Measurements from ENCODE around the gene ULK1. TPM values are rescaled to one million over a fixed set of nuclear protein-coding genes. Genes with fewer than 3 reads are reported as not detected.
A peak's percentile ranks its signal among the peaks of the same experiment; 100 is the strongest.

Gene ULK1
- total and polyA plus RNA-seq, 3 experiments from 2014 or later: 0.98 to 22.8 (median 18.7) TPM

DNA sequence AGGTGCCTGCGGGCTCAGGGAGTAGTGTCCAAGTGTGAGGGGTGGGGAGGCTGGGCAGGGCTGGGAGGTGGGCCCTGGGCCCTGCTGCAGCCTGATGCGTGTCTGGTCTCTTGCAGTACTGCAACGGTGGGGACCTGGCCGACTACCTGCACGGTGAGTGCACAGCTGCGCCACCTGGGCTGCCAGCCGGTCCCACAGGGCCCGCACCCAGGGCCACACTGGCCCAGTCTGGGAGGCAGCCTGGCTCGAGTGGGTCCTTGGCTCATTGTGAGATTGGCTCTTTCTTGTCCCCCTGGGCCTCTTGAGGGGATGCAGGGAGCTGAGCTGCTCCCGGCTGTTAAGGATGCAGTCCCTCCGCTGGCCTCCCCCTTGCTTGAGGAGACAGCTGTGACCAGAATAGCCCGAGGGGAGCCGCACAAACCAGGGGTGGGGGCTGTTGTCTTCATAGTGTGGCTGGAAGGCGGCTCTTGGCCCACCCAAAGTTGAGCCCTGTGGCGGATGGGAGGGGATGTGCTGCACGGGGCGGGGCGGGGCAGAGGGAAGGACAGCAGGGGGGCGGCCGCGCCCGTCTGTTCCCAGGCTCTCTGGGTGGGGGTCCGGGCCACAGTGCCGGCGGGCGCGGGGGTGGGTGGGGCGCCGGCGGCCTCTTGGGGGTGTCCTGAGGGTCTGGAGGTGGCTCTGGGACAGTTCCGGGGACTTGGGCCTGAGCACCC is 13.1 kb downstream of the ULK1 start:
- Histone ChIP-seq H3K4me3 (ENCODE audit: low read length) (no peak overlapping the region), H3K4me1 (ENCODE audit: insufficient read depth, low read length) (peaks cover 6% of the 10 kb centered on the region), H3K9me3 (ENCODE audit: low read length) (no peaks in the 10 kb centered on the region), H3K27ac (ENCODE audit: low read depth, low read length) (no peak overlapping the region), H3K27me3 (ENCODE audit: insufficient read depth, low read length, poor library complexity, severe bottlenecking) (no peaks in the 10 kb centered on the region), H3K36me3 (ENCODE audit: insufficient read depth, low read length) (peaks cover 5% of the 10 kb centered on the region)
- DNase-seq: no peak
- Mint-ChIP-seq H3K4me1 (peaks cover 1 to 20% (median 6%) of the 10 kb centered on the region in 3 donors), H3K36me3 (peaks cover 0 to 28% (median 0%) of the 10 kb centered on the region in 3 donors), H3K27me3 (no peaks in the 10 kb centered on the region), H3K4me3 (peak overlapping the region in 1 of 7 donors; percentile 9), H3K9me3 (no peaks in the 10 kb centered on the region), H3K27ac (no peak overlapping the region)
- ChIA-PET CTCF (no interaction called here), POLR2A (no interaction called here)

DNA sequence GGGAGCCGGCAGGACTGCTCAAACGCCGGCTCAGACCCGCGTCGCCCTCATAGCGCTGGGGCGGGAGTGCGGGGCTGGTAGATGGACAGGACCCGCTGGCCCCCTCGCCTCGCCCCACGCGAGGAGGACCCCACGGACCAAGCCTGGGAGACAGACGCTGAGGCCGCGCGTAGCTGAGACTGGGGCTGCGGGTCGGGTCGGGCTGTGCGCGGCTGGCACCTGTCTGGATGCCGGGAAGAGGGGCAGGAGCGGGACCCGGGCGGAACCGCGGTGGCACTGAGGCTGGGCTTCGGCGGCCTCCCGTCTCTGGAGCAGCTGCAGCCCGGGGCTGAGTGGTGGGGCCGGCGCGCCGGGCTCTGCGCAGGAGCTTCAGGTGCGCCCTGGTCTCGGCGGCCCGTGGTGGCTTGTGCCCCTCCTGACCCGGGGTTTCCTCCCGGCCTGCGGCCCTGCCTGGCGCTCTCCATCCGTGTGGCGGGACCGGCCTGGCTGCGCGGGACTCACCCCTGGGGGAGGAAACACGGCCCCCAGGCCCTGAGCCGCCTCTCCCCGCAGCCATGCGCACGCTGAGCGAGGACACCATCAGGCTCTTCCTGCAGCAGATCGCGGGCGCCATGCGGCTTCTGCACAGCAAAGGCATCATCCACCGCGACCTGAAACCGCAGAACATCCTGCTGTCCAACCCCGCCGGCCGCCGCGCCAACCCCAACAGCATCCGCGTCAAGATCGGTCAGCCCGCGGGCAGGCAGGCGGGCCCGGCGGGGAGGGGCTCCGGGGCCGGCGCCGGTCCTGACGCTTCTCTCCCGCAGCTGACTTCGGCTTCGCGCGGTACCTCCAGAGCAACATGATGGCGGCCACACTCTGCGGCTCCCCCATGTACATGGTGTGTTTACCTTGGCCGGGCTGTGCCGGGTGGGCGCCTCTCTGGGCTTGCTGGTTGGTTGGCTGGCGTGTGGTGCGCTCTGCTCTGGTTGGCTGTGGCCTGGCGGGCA is 14.0 kb downstream of the ULK1 start:
- Mint-ChIP-seq H3K36me3 (peaks cover 0 to 30% (median 0%) of the 10 kb centered on the region in 3 donors), H3K27me3 (no peaks in the 10 kb centered on the region), H3K9me3 (no peaks in the 10 kb centered on the region), H3K27ac (no peak overlapping the region), H3K4me1 (peaks cover 1 to 18% (median 6%) of the 10 kb centered on the region in 3 donors), H3K4me3 (no peak overlapping the region)
- Histone ChIP-seq H3K4me3 (ENCODE audit: low read length) (no peak overlapping the region), H3K27me3 (ENCODE audit: insufficient read depth, low read length, poor library complexity, severe bottlenecking) (no peaks in the 10 kb centered on the region), H3K9me3 (ENCODE audit: low read length) (no peaks in the 10 kb centered on the region), H3K27ac (ENCODE audit: low read depth, low read length) (no peak overlapping the region), H3K36me3 (ENCODE audit: insufficient read depth, low read length) (peaks cover 5% of the 10 kb centered on the region), H3K4me1 (ENCODE audit: insufficient read depth, low read length) (peaks cover 6% of the 10 kb centered on the region)
- DNase-seq: no peak
- CTCF ChIA-PET: no interaction called here
- POLR2A ChIA-PET: no interaction called here

DNA sequence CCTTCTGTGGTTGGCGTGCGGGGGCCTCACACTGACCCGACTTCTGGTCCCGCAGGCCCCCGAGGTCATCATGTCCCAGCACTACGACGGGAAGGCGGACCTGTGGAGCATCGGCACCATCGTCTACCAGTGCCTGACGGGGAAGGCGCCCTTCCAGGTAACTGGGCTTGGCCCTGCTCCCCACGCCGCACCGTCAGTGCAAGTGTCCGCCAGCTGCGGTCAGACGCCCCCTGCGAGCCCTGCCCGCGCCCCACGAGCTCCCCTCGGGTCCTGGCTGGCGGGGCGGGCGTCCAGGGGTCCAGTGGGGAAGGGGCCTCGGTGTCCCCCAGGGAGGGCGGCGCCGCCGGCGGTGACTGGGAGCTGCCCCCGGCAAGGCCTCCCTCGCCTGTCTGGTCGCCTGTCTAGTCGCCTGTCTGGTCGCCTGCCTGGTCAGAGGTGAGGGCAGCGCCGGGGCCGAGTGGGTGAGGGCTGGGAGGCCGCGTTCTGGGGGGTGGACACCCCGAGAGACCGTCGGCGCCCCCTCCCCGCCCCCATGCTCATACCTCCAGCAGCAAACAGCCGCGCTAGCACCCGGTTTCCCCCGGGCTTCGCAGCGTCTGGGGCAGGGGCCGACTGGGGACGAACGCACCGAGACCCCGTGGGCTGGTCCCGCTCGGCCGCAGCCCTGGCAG is 14.8 kb downstream of the ULK1 start:
- CTCF ChIA-PET: no interaction called here
- no peaks in the 10 kb centered on the region for H3K27me3 Mint-ChIP-seq
- peaks cover 1 to 13% (median 6%) of the 10 kb centered on the region in 3 donors for H3K4me1 Mint-ChIP-seq
- peaks cover 5% of the 10 kb centered on the region for H3K36me3 ChIP-seq (ENCODE audit: insufficient read depth, low read length)
- H3K9me3 Mint-ChIP-seq: no peaks in the 10 kb centered on the region
- peaks cover 6% of the 10 kb centered on the region for H3K4me1 ChIP-seq (ENCODE audit: insufficient read depth, low read length)
- DNase-seq: no peak
- H3K4me3 ChIP-seq (ENCODE audit: low read length): no peak overlapping the region
- H3K36me3 Mint-ChIP-seq: peaks cover 0 to 34% (median 0%) of the 10 kb centered on the region in 3 donors
- no peaks in the 10 kb centered on the region for H3K27me3 ChIP-seq (ENCODE audit: insufficient read depth, low read length, poor library complexity, severe bottlenecking)
- H3K9me3 ChIP-seq (ENCODE audit: low read length): no peaks in the 10 kb centered on the region
- H3K27ac ChIP-seq (ENCODE audit: low read depth, low read length): no peak overlapping the region
- POLR2A ChIA-PET: no interaction called here
- H3K4me3 Mint-ChIP-seq: no peak overlapping the region
- no peak overlapping the region for H3K27ac Mint-ChIP-seq

DNA sequence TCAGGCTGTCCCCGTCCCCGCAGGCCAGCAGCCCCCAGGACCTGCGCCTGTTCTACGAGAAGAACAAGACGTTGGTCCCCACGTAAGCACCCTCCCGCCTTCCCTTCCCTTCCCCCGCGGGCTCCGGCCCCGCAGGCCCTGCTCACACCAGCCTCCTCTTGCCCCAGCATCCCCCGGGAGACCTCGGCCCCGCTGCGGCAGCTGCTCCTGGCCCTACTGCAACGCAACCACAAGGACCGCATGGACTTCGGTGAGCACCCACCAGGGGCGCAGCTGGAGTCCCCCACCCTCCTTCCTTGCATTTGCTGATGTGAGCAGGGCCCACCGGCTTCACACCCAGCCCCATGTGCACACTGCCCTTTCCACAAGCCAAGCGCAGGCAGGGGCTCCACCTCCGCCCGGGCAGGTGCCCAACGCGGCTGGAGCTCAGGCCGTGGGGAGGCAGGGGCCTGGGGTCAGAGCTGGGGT is 15.4 kb downstream of the ULK1 start:
- Histone ChIP-seq H3K9me3 (ENCODE audit: low read length) (no peaks in the 10 kb centered on the region), H3K36me3 (ENCODE audit: insufficient read depth, low read length) (peaks cover 5% of the 10 kb centered on the region), H3K4me3 (ENCODE audit: low read length) (no peak overlapping the region), H3K4me1 (ENCODE audit: insufficient read depth, low read length) (peaks cover 6% of the 10 kb centered on the region), H3K27me3 (ENCODE audit: insufficient read depth, low read length, poor library complexity, severe bottlenecking) (no peaks in the 10 kb centered on the region), H3K27ac (ENCODE audit: low read depth, low read length) (no peak overlapping the region)
- Mint-ChIP-seq H3K27me3 (no peaks in the 10 kb centered on the region), H3K27ac (no peak overlapping the region), H3K4me1 (peaks cover 1 to 10% (median 6%) of the 10 kb centered on the region in 3 donors), H3K36me3 (peaks cover 0 to 40% (median 0%) of the 10 kb centered on the region in 3 donors), H3K9me3 (no peaks in the 10 kb centered on the region), H3K4me3 (no peak overlapping the region)
- ChIA-PET CTCF (no interaction called here), POLR2A (no interaction called here)
- DNase-seq: no peak

DNA sequence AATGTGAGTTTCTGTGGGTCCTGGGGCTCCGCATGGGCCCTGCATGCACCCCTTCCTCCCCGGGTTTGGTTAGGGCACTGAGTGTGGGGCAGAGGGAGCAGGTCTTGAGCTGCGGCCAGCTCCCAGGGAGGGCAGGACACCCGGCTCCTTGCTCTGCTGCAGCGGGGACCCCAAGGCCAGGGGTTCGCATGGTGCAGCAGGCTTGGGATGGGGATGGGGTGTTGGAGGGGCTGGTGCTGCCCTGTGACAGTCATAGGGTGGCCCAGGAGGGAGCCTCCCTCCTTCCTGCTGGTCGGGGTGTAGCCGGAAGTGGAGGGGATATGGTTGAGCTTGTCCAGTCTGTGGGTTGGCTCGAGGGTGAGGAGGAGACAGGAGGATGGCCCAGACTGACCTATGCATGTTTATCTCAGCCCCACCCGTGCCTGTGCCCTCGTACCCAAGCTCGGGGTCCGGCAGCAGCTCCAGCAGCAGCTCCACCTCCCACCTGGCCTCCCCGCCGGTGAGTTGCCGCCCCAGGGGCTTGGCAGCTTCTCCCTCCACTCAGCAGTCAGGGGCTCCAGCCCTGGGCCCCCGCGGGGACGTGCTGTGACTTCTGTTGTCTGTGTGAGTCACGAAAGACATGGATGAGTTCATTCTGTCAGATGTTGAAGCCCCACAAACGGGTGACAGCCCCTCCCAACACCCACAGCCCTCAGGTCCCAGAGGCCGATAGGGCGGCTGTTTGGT is 16.0 kb downstream of the ULK1 start:
- H3K9me3 ChIP-seq (ENCODE audit: low read length): no peaks in the 10 kb centered on the region
- POLR2A ChIA-PET: no interaction called here
- H3K27ac ChIP-seq (ENCODE audit: low read depth, low read length): no peak overlapping the region
- no peak overlapping the region for H3K27ac Mint-ChIP-seq
- no peak for DNase-seq
- no peak overlapping the region for H3K4me3 ChIP-seq (ENCODE audit: low read length)
- H3K36me3 Mint-ChIP-seq: peaks cover 0 to 45% (median 0%) of the 10 kb centered on the region in 3 donors
- CTCF ChIA-PET: no interaction called here
- no peaks in the 10 kb centered on the region for H3K27me3 Mint-ChIP-seq
- no peaks in the 10 kb centered on the region for H3K27me3 ChIP-seq (ENCODE audit: insufficient read depth, low read length, poor library complexity, severe bottlenecking)
- H3K36me3 ChIP-seq (ENCODE audit: insufficient read depth, low read length): peaks cover 5% of the 10 kb centered on the region
- H3K4me1 ChIP-seq (ENCODE audit: insufficient read depth, low read length): peaks cover 3% of the 10 kb centered on the region
- no peaks in the 10 kb centered on the region for H3K9me3 Mint-ChIP-seq
- no peak overlapping the region for H3K4me3 Mint-ChIP-seq
- H3K4me1 Mint-ChIP-seq: peaks cover under 1 to 4% (median 4%) of the 10 kb centered on the region in 3 donors

DNA sequence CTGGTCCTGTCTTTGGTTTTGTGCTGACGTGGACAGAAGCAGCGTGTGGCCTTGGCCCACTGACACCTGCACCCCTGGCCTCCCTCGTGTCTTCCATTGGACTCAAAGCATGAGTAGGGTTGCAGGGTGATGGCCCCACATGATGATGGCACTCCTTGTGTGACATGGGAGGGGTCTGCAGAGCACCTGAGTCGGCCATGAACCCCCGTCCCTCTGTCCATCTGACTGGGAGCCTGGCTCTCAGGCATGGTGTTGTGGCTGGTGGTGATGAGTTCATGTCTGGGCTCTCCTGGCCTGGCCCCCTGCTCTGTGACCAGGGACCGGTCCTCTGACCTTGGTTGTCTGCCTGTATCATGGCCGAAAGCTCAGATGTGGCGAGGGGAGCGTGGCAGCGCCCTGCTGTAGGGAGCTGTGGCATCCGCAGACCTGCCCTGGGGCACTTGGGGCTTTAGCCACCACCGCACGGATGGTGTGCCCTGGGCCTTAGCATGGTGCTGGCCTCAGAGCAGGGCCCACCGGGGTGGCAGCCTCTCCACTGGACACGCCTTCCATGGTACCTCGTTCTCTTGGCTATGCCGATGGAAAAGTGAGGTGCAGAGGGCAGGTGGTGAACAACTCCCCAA is 16.7 kb downstream of the ULK1 start:
- Mint-ChIP-seq H3K27me3 (no peaks in the 10 kb centered on the region), H3K27ac (no peak overlapping the region), H3K9me3 (no peaks in the 10 kb centered on the region), H3K36me3 (peaks cover 0 to 49% (median 0%) of the 10 kb centered on the region in 3 donors), H3K4me1 (no peaks in the 10 kb centered on the region), H3K4me3 (no peak overlapping the region)
- POLR2A ChIA-PET: no interaction called here
- no peaks in the 10 kb centered on the region for H3K9me3 ChIP-seq (ENCODE audit: low read length)
- H3K4me1 ChIP-seq (ENCODE audit: insufficient read depth, low read length): no peaks in the 10 kb centered on the region
- DNase-seq: no peak
- H3K27ac ChIP-seq (ENCODE audit: low read depth, low read length): no peak overlapping the region
- H3K36me3 ChIP-seq (ENCODE audit: insufficient read depth, low read length): peaks cover 5% of the 10 kb centered on the region
- CTCF ChIA-PET: no interaction called here
- no peaks in the 10 kb centered on the region for H3K27me3 ChIP-seq (ENCODE audit: insufficient read depth, low read length, poor library complexity, severe bottlenecking)
- H3K4me3 ChIP-seq (ENCODE audit: low read length): no peak overlapping the region

DNA sequence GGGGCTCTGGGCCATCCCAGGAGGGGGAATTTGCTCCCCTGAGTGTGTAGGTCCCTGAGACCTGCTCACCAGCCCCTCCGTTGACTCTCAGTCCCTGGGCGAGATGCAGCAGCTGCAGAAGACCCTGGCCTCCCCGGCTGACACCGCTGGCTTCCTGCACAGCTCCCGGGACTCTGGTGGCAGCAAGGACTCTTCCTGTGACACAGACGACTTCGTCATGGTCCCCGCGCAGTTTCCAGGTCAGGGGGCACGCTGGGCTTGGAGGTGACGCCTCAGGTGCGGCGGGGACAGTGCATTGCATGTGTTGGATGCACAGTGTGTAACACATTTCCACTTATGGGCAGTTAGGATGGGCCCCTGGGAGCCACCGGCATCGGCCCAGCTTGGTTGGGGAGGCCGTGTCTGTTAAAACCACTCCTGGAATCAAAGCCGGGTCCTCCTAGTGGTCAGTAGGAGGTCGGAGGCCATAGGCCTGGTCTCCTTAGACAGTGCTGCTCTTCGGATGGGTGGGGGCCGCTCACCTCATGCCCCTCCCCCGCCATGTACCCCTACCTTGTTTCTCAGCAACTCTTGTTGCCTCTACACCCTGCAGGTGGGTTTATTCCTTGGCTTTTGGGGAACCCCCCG is 17.5 kb downstream of the ULK1 start:
- peaks cover 0 to 49% (median 0%) of the 10 kb centered on the region in 3 donors for H3K36me3 Mint-ChIP-seq
- Histone ChIP-seq H3K27ac (ENCODE audit: low read depth, low read length) (no peak overlapping the region), H3K27me3 (ENCODE audit: insufficient read depth, low read length, poor library complexity, severe bottlenecking) (no peaks in the 10 kb centered on the region), H3K9me3 (ENCODE audit: low read length) (no peaks in the 10 kb centered on the region), H3K4me3 (ENCODE audit: low read length) (no peak overlapping the region), H3K4me1 (ENCODE audit: insufficient read depth, low read length) (no peaks in the 10 kb centered on the region), H3K36me3 (ENCODE audit: insufficient read depth, low read length) (peaks cover 5% of the 10 kb centered on the region)
- ChIA-PET CTCF (no interaction called here), POLR2A (interaction anchor here (0.5 kb wide), 1 partner anchor 681 kb away, joined by 5 read pairs; no protein-coding TSS in a partner anchor)
- no peaks in the 10 kb centered on the region for H3K9me3 Mint-ChIP-seq
- DNase-seq: no peak
- H3K4me3 Mint-ChIP-seq: no peak overlapping the region
- H3K27me3 Mint-ChIP-seq: no peaks in the 10 kb centered on the region
- H3K4me1 Mint-ChIP-seq: no peaks in the 10 kb centered on the region
- peak overlapping the region in 1 of 8 donors; percentile 84 for H3K27ac Mint-ChIP-seq
